NCI-H748 treated with DMSO at 0.1 percent for 48 hours (cell line): ENCODE results near the gene DOK5.
"Not testable (repeated sequence)": the region's sequence is repeated elsewhere in the genome, so short reads cannot be mapped to it uniquely, and the experiment has no call there.

Experiments used
- DNase-seq: peaks from one replicate; lab custom pipeline; 2025; lab: John Stamatoyannopoulos, UW

Gene DOK5

DNA sequence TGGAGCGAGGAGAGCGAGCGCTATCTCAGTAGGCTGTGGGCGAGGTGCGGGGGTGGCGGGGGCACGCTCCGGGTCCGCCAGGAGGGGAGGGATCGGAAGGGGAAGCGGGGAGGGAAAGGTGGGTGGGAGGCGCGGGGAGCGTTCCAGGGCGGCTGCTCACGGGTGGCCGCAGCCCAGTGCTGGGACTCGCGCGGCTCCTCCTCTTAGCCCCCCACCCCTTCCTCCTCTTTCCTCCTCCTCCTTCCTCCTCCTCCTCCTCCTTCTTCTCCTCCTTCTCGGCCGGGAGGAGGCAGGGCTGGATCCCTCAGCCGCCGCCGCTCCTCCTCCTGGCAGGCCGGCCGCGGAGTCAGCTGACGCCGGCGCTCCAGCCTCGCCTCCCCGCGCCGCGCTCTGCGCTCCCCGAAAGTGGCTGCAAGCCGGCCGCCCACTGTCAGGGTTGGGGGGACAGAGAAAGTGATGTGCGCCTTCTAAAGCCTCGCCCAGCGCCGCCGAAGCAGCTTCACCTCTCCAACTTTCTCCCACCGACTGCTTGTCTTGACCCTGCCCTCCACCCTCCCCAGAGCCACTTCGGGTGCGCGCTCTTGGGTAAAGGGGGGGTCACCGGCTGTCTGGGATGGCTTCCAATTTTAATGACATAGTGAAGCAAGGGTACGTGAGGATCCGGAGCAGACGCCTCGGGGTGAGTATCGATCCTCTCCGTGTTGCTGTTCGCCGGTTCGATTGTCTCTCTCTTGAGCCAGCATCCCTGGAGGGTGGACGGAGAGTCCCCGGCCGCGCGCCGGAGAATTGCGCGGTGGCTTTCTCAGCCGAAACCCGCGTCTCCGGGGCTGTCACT lies at the start of gene DOK5:
DOK5 (plus strand) TSS at position 260 of the 835 bp plus-strand sequence; CDS start at position 614, 354 bp downstream.
- DNase-seq, result no peak

DNA sequence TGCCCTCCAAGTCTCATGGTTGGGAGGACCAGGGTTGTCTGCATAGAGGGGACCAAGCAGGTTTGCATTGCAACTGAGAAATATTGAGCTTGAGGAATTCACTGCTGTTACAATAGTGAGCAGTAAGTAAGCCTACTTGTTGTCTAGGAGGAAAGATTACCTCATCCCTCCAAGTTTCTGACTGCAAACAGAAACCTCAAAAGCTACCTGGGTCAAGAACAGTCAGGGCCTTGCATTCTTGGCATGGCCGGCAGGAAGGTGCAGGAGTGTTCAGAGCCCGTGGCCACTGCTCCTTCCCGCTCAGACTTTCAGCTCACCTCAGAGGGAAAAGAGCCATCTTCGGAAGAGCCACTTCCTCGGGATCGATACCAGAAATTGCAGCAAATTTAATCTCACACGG lies 46.0 kb upstream of the DOK5 start:
- no peak for DNase-seq

DNA sequence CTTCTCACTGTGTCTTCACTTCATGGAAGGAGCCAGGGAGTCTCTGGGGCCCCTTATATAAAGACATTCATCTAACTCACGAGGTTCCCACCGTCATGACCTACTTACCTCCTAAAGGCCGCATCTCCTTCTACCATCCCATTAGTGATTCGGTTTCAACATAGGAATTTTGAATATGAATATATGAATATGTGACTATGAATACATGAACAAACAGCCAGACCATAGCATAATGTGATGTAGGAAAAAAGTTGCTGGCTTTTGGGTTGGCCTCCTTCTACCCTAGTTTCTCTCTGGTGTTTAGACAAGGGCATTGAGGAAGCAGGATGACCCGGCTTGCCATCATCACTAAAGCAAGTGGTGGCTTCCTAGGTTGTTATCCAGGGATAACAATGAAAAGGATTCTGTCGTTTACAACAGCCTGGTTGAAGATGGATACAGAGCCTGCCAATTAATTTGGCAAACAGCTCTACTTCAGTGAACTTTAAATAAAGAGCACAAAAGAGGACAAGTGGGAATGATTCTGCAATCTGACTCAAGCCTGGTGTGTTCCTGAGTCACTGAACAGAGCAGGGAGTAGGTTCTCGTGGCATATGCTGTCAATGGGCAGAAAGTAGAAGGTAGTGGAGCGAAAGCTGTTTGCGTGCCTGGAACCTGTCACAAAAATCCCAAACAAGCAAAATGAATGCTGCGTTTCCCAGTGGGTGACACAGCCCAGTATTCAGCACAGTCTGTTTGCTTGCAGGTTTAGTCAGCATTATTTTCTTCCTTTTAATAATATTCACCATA lies 44.0 kb upstream of the DOK5 start:
- no peak for DNase-seq

- no peak for DNase-seq
Observed at GRCh38 chr20:54432966-54433365, 42.4 kb upstream of the DOK5 start.

- DNase-seq, result no peak
Observed at GRCh38 chr20:54433636-54434035, 41.8 kb upstream of the DOK5 start.

GRCh38 chr20:54434196-54434595 lies 41.2 kb upstream of the DOK5 start:
- DNase-seq, result no peak

- no peak for DNase-seq
Observed at GRCh38 chr20:54435015-54435414, 40.4 kb upstream of the DOK5 start.

DNA sequence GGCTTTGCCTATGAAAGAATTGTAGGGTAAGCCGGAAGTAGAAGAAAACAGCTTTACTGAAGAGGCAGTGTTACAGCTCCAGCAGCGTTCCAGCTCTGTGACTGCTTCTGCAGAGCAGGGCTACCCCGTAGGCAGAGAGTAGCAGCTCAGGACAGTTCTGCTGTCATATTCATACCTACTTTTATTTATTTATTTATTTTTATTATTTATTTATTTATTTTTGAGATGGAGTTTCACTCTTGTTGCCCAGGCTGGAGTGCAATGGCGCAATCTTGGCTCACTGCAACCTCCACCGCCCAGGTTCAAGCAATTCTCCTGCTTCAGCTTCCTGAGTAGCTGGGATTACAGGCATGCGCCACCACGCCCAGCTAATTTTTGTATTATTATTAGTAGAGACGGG lies 39.0 kb upstream of the DOK5 start:
- DNase-seq, result not testable (repeated sequence)

DNA sequence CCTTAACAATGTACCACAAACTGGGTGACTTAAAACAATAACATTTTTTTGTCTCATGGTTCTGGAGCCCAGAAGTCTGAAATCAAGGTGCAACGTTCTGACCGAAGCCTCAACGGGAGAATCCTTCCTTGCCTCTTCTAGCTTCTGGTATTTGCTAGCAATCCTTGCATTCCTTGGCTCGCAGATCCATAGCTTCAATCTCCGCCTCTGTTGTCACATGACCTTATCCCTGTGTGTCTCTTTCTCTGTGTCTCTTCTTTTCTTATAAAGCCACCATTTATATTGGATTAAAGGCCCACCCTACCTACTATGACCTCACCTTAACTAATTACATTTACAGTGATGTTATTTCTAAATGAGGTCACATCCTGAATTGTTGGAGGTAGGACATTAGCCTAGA lies 37.2 kb upstream of the DOK5 start:
- no peak for DNase-seq

DNA sequence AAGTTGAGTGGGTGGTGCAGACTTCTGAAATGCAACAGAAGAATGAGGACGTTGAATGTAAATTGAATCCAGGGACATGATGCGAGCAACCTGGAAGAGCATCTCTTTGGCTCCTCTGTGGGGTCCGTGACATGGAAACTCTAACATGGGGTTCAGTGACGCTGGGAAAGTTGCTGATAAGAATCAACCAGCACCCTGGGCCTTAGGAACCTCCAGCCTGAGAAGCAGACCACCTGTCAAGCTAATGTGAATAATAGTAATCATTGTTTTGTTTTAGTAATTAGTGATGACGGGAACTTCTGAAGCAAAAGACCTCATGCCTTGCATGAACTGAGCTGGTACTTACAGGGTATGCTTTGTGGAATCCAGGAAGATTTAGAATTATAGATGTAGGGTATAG lies 25.2 kb upstream of the DOK5 start:
- DNase-seq, result no peak

DNA sequence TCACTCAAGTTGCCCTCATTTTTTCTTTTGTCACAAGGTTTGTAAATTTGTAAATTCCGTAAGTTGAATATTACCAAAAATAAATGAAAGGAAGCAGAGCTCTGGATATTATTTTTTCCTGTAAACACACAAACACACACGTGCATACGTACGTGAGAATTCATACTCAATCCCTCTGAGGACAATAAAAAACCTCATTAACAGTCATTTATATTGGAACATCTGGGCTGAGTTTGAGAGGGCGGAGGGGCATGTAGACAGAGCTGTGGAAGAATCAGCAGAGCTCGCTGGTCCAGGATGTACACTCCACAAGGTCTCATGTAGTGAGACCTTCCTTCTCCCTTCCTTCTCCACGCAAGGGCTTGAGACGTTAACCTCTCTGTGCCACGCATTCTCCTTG lies 24.2 kb upstream of the DOK5 start:
- no peak for DNase-seq

DNA sequence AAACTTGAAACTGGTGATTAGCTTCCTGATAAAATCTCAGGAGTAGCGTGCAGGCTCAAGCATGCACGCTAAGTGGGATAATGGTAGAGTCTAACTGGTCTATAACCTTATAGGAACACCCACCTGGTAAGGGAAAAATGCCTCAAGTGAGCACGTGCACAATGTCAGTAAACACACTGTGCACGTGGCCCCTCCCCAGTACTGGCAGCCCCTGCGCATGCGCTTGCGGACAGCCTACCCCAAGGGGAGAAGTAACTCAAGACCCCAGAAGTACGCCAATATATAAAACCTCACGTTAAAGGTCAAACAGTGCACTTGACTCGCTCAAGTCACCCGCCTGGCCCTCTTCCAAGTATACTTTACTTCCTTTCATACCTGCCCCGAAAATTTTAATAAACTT lies 23.1 kb upstream of the DOK5 start:
- no peak for DNase-seq

GRCh38 chr20:54454982-54455381 lies 20.4 kb upstream of the DOK5 start:
- DNase-seq, result no peak

DNA sequence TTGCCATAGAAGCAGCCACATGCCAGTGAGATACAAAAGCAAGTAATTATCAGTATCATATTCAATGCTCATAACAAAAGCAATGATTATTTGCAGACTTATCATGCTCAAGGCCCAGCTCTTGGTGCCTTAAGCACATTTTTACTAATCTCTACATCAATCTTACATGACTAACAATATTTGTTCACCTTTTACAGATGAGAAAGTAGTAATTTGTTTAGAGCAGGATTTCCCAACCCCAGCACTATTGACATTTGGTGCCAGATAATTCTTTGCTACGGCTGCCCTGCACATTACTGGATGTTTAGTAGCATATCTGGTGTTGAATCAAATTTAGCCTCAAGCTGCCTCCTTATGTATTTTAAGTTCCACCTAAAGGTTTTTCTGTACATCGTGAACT lies 19.0 kb upstream of the DOK5 start:
- no peak for DNase-seq

DNA sequence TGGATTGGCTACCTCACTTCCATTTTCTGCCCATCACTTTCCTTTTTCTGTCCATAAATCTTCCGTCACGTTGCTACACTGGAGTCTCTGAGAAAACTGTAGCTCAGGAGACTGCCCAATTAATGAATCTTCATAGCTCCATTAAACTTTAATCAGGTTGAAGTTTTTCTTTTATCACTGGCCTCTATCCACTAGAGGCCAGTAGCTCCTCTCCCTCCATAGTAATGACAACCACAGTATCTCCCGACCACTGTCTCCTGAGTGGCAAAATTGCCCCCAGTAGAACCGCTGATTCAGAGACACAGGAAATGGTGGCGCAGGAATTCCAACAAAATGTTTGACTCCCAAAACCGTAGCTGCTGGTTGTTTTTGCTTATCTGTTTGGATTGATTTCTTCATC lies 18.4 kb upstream of the DOK5 start:
- DNase-seq, result no peak

DNA sequence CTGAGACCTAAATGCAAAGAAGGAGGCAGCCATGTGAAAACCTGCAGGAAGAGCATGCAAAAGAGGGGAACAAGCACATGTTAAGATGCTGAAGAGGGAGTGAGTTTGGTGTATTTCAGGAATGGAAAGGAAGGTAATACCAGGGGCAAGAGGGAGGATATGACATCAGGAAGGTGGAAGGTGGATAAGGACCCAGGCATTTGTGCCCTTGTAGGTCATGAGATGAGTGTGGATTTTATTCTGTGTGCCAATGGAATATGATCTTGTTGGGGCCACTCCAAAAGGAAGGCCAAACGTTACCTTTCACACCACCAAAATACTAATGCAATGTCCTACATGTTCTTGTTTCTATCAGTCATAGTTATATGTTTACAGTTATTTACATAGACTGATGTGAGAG lies 17.2 kb upstream of the DOK5 start:
- no peak for DNase-seq

GRCh38 chr20:54459279-54459678 lies 16.1 kb upstream of the DOK5 start:
- no peak for DNase-seq

- DNase-seq, result no peak
Observed at GRCh38 chr20:54464003-54464402, 11.4 kb upstream of the DOK5 start.

DNA sequence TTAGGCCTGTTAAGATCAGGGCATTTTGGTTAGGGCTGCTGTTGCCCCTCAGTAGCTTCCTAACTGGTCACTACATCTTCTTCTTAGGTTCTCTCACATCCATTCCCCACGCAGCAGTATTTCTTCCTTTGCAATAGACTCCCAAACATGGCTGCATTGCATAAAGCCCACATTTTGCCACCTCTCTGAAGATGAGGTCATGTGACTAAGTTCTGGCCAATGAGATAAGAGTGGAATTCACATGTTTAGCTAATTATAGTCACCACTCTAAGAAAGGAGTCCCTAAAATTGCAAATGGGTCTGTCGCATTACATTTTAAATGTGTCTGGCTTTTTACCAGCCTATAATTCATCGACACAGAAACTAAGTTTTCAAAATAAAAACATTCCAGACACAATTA lies 9.3 kb upstream of the DOK5 start:
- no peak for DNase-seq

DNA sequence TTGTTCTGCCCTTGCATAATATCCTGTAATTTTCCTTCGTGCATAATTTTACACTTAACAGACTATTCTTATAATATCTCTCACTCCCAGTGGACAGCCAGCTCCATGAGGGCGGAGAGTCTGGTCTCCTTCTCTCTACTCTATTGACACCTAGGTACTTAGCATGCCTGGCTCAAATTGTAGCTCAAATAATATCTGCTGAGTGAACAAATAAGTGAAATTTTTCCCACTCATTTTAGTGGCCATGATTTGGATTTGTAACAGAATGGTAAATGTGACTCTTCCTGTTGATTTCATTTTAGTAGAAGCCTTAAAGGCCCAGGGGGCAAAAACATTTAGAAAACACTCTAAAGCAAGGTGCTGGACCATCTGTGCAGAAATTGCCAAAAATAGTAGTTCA lies 7.8 kb upstream of the DOK5 start:
- no peak for DNase-seq

GRCh38 chr20:54468082-54468481 lies 7.3 kb upstream of the DOK5 start:
- no peak for DNase-seq

DNA sequence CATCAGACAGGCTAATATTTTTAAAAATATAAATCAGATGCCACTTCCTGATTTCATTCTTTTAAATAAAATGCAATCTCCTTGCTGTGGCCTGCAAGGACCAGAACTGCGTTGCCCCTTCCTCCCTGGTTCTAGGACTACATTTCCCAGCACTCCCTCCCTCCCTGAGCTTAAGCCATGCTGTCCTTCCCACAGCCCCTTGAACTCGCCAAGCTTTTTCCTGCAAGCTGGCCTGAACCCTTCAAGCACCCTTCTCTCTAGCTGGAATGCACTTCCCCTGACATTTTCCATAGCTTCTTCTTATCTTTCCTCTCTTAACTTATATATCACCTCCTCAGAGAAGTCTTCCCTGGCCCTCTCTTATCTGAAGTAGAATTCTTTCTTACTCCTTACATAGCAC lies 6.1 kb upstream of the DOK5 start:
- no peak for DNase-seq

DNA sequence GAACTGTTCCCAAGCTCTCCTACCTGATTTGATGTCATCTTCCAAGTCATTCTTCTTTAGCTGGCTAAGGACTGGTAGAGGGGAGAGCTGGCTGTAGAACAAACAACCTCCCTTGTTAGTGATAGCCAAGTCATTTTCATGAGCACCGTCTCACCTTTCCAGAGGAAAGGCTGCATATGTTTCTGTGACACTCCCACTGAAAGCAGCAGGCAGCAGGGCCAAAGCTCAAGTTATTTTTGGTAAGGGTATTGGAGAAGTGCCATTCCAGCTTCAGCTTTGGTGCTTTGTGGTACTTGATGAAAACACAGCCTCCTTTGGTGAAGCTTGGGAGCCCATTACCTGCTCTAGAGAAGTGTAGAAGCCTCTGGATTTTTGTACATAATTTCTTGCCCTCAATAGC lies 5.4 kb upstream of the DOK5 start:
- no peak for DNase-seq

DNA sequence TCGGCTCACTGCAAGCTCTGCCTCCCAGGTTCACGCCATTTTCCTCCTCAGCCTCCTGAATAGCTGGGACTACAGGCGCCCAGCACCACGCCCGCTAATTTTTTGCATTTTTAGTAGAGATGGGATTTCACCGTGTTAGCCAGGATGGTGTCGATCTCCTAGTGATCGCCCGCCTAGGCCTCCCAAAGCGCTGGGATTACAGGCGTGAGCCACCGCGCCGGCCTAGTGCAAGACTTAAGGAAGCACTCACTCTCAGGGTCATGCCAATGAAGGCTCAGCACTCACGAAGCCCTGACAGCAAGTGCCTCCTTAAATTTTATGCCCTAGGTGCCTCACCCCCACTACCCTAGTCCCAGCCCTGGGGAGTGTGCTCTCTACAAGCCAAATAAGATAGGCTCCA lies 4.7 kb upstream of the DOK5 start:
- no peak for DNase-seq
